ENCODE measurements around the gene FKRP. TPM values are rescaled to one million over a fixed set of nuclear protein-coding genes. Genes with fewer than 3 reads are reported as not detected.
A peak's percentile ranks its signal among the peaks of the same experiment; 100 is the strongest.

The FKRP gene
- total RNA-seq, 1 experiment from 2014 or later: 24.1 TPM

GRCh38 chr19:46730595-46730994 is 15.3 kb upstream of the FKRP start (continued):
- TF ChIP-seq ARID4B (CRISPR knock-in tag; IDR thresholded peaks at IDR 0.05; ENCODE audit: borderline replicate concordance) (no peak), RORB (CRISPR knock-in tag; IDR thresholded peaks at IDR 0.05) (no peak)

GRCh38 chr19:46731007-46731501 is 14.8 kb upstream of the FKRP start:
- H3K36me3 Mint-ChIP-seq: peaks cover 66% of the 10 kb centered on the region
- TF ChIP-seq FOXJ3 (CRISPR knock-in tag; IDR thresholded peaks at IDR 0.05; ENCODE audit: borderline replicate concordance): no peak
- no peak for TF ChIP-seq ETV6 (CRISPR knock-in tag; IDR thresholded peaks at IDR 0.05)
- no peak for TF ChIP-seq NR1H2 (CRISPR knock-in tag; IDR thresholded peaks at IDR 0.05)
- no peak for TF ChIP-seq TEAD1 (CRISPR knock-in tag; IDR thresholded peaks at IDR 0.05)
- no peak for TF ChIP-seq GTF2I (CRISPR knock-in tag; conservative IDR thresholded peaks at IDR 0.05)
- TF ChIP-seq OVOL2 (CRISPR knock-in tag; IDR thresholded peaks at IDR 0.05; ENCODE audit: borderline replicate concordance): no peak
- no peak for TF ChIP-seq ZNF396 (CRISPR knock-in tag; IDR thresholded peaks at IDR 0.05; ENCODE audit: borderline replicate concordance)
- no peak for TF ChIP-seq ZNF423 (CRISPR knock-in tag; IDR thresholded peaks at IDR 0.05)
- no peak for TF ChIP-seq MYBL2 (CRISPR knock-in tag; IDR thresholded peaks at IDR 0.05)
- no peak for TF ChIP-seq FOXP4 (CRISPR knock-in tag; IDR thresholded peaks at IDR 0.05)
- TF ChIP-seq USF2 (CRISPR knock-in tag; IDR thresholded peaks at IDR 0.05): no peak
- no peak for TF ChIP-seq CBFB (CRISPR knock-in tag; IDR thresholded peaks at IDR 0.05; ENCODE audit: low read depth)
- TF ChIP-seq HMGXB4 (CRISPR knock-in tag; IDR thresholded peaks at IDR 0.05): no peak
- H3K4me1 Mint-ChIP-seq: peaks cover 10% of the 10 kb centered on the region
- CTCF ChIA-PET: interaction anchor here (0.5 to 3.5 kb wide), 5 partner anchors 10 to 323 kb away, joined by 4 to 26 read pairs (median 10); no protein-coding TSS in a partner anchor
- no peak overlapping the region for H3K4me3 Mint-ChIP-seq
- POLR2A ChIA-PET: no interaction called here
- peak overlapping the region; percentile 74 for H3K27ac Mint-ChIP-seq
- ATAC-seq (no peak), DNase-seq (ENCODE audit: low spot score) (no peak)
- H3K27me3 Mint-ChIP-seq (ENCODE audit: low read depth): no peaks in the 10 kb centered on the region
- H3K9me3 Mint-ChIP-seq: no peaks in the 10 kb centered on the region

- ChIA-PET POLR2A (no interaction called here), CTCF (interaction anchor here (0.5 to 3.5 kb wide), 3 partner anchors 22 to 324 kb away, joined by 4 to 16 read pairs (median 10); no protein-coding TSS in a partner anchor)
- Mint-ChIP-seq H3K36me3 (peaks cover 63% of the 10 kb centered on the region), H3K9me3 (no peaks in the 10 kb centered on the region), H3K27me3 (ENCODE audit: low read depth) (no peaks in the 10 kb centered on the region), H3K27ac (peak overlapping the region; percentile 74), H3K4me1 (peaks cover 6% of the 10 kb centered on the region), H3K4me3 (no peak overlapping the region)
- ATAC-seq (no peak), DNase-seq (ENCODE audit: low spot score) (no peak)
- TF ChIP-seq ZNF396 (CRISPR knock-in tag; IDR thresholded peaks at IDR 0.05; ENCODE audit: borderline replicate concordance) (no peak), E2F4 (CRISPR knock-in tag; IDR thresholded peaks at IDR 0.05; ENCODE audit: borderline replicate concordance, low read depth) (no peak), NFYB (CRISPR knock-in tag; conservative IDR thresholded peaks at IDR 0.05; ENCODE audit: low read depth) (no peak), E2F5 (CRISPR knock-in tag; IDR thresholded peaks at IDR 0.05) (no peak), AR (CRISPR knock-in tag; IDR thresholded peaks at IDR 0.05) (no peak), CBFB (CRISPR knock-in tag; IDR thresholded peaks at IDR 0.05; ENCODE audit: low read depth) (no peak)
These were observed 14.3 kb upstream of the FKRP start for GRCh38 chr19:46731584-46731983.
